Lower lobe of right lung (tissue), 2 donors: ENCODE results near the gene CHD9. TPM values are rescaled to one million over a fixed set of nuclear protein-coding genes. Genes with fewer than 3 reads are reported as not detected.

Experiments
- ATAC-seq, 2 donors: fragments of 200-7000 bp; cut with Tn5 transposase; one replicate each; pipeline ENCODE4 v1.9.1; 2020 to 2022; ENCODE audit warnings: mild to moderate bottlenecking in 2 of 2, moderate library complexity in 2 of 2
- DNase-seq: peaks from one replicate; pipeline ENCODE4 v3.0.0-alpha.2; 2020
- H3K27ac ChIP-seq: fragments of 200-600 bp; one replicate; pipeline ENCODE4 v1.8.0; 2022
- H3K27me3 ChIP-seq: fragments of 200-600 bp; one replicate; pipeline ENCODE4 v1.8.0; 2022; ENCODE audit warnings: low read depth
- H3K36me3 ChIP-seq: fragments of 200-600 bp; one replicate; pipeline ENCODE4 v1.8.0; 2022; ENCODE audit warnings: mild to moderate bottlenecking
- H3K4me1 ChIP-seq: fragments of 200-600 bp; one replicate; pipeline ENCODE4 v1.8.0; 2022
- H3K4me3 ChIP-seq: fragments of 200-600 bp; one replicate; pipeline ENCODE4 v1.8.0; 2022; ENCODE audit warnings: mild to moderate bottlenecking
- H3K9me3 ChIP-seq: fragments of 200-600 bp; one replicate; pipeline ENCODE4 v1.8.0; 2022
- CTCF ChIP-seq: fragments of 200-600 bp; IDR thresholded peaks from one replicate; pipeline ENCODE4 v1.8.0; 2022; ENCODE audit warnings: antibody characterized with exemption, mild to moderate bottlenecking
- intact Hi-C: fragments of 100-400 bp; cut with DNase I; formaldehyde crosslinking; loops from one replicate; pipeline ENCODE4 v1.11.0; 2022
- total RNA-seq: library from RNA; stranded (reverse); fragmentation: NEBNext Ultra II Directional; extraction: Animal tissue kit (Norgen Biotek cat#: 25700); gene quantifications from one replicate; pipeline ENCODE4 v1.2.1, GENCODE V29; 2021
- donor health status: DM: no; HTN: yes; CAD: no; lungs with severe emphysema.

The CHD9 gene
- total RNA-seq, 1 donor from 2014 or later = 73.1 TPM

- Histone ChIP-seq H3K27ac (peak overlapping the region; percentile 80), H3K27me3 (no peaks in the 10 kb centered on the region), H3K4me3 (no peak overlapping the region), H3K9me3 (no peaks in the 10 kb centered on the region), H3K36me3 (no peaks in the 10 kb centered on the region), H3K4me1 (peaks cover 81% of the 10 kb centered on the region)
- DNase-seq (no peak), ATAC-seq (peak; percentile 43 to 61)
- intact Hi-C loops = no loop called here
- no peak for TF ChIP-seq CTCF
Measured at GRCh38 chr16:53084141-53084541, 29.4 kb downstream of the CHD9 start.

DNA sequence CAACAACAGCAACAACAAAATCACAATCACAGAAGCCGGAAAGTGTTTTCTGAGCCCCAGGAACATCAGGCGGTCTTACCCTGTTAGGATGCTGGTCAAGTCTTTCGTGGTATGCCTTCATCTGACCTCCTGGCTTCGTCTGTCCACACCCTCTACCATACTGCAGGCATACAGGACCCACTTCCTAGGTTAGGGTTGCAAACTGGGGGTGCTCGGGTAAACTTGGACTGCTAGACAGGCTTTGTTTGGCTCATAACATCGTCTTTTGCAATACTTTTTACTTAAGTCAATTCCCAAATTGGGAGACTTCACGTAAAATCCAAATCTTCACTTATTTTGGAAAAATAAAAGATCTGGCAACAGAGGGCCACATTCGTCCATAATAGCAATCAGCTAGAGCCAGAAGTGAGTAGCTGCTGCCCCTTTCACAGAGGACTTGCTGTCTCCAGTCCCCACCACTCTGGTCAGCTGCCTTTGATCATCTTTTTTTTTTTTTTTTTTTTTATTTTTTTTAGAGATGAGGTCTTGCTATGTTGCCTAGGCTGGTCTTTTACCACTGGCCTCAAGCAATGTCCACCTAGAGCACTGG is 30.0 kb downstream of the CHD9 start:
- Histone ChIP-seq H3K27me3 (no peaks in the 10 kb centered on the region), H3K4me1 (peaks cover 83% of the 10 kb centered on the region), H3K9me3 (no peaks in the 10 kb centered on the region), H3K4me3 (no peak overlapping the region), H3K36me3 (no peaks in the 10 kb centered on the region), H3K27ac (peak overlapping the region; percentile 80)
- ATAC-seq (no peak), DNase-seq (no peak)
- intact Hi-C loops = no loop called here
- TF ChIP-seq CTCF = no peak

GRCh38 chr16:53085369-53085843 is 30.6 kb downstream of the CHD9 start:
- TF ChIP-seq CTCF = no peak
- no peak for ATAC-seq
- DNase-seq = no peak
- Histone ChIP-seq H3K27ac (peak overlapping the region; percentile 80), H3K36me3 (no peaks in the 10 kb centered on the region), H3K4me1 (peaks cover 83% of the 10 kb centered on the region), H3K9me3 (no peaks in the 10 kb centered on the region), H3K27me3 (no peaks in the 10 kb centered on the region), H3K4me3 (no peak overlapping the region)
- intact Hi-C loops = no loop called here

GRCh38 chr16:53085931-53086421 is 31.2 kb downstream of the CHD9 start:
- peaks cover 83% of the 10 kb centered on the region for H3K4me1 ChIP-seq
- intact Hi-C loops = no loop called here
- no peak for ATAC-seq
- DNase-seq = no peak
- H3K4me3 ChIP-seq = no peak overlapping the region
- H3K27ac ChIP-seq = peak overlapping the region; percentile 80
- H3K36me3 ChIP-seq = no peaks in the 10 kb centered on the region
- TF ChIP-seq CTCF = no peak
- no peaks in the 10 kb centered on the region for H3K9me3 ChIP-seq
- no peaks in the 10 kb centered on the region for H3K27me3 ChIP-seq

DNA sequence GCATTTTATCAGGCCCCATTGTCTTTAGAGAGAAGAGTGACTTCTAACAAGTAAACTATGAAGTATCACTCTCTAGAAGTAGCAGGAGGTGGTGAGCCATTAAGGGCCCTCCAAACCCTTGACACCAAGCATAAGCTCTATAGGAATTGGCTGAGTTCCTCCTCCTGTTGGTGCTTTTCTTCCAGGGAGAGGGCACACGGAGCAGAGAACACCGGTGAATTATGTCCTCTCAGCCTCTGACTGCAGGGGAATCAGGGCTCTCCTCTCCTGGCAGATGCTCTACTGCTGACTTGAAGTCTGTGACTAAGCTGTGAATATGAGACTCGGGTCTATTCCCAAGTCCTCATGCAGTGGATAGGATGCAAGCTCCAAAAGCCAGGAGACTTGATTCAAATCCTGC is 32.3 kb downstream of the CHD9 start:
- Histone ChIP-seq H3K36me3 (no peaks in the 10 kb centered on the region), H3K27ac (no peak overlapping the region), H3K4me1 (peaks cover 87% of the 10 kb centered on the region), H3K27me3 (no peaks in the 10 kb centered on the region), H3K4me3 (no peak overlapping the region), H3K9me3 (no peaks in the 10 kb centered on the region)
- no peak for TF ChIP-seq CTCF
- ATAC-seq = peak; percentile 27 to 30
- intact Hi-C loops = no loop called here
- no peak for DNase-seq
